Endothelial cell of umbilical vein (primary cell): ENCODE measurements around the gene MAP1S. TPM values are rescaled to one million over a fixed set of nuclear protein-coding genes. Genes with fewer than 3 reads are reported as not detected.

Experiments
- BruUV-seq: library from RNA; stranded (reverse); fragments of 400-500 nt; replicated peaks from 2 replicates; lab custom pipeline; 2021; lab: Mats Ljungman, UMichigan
- CTCF ChIA-PET: fragments of 300-600, 350-600 bp; sonication (Branson Sonifier 250); formaldehyde crosslinking; loops from one replicate; lab custom pipeline; 2021; ENCODE audit warnings: antibody characterized with exemption, inconsistent platforms; lab: Charles Lee
- POLR2A ChIA-PET: fragments of 300-600, 350-600 bp; sonication (Branson Sonifier 250); formaldehyde crosslinking; loops from one replicate; lab custom pipeline; 2021; ENCODE audit warnings: antibody characterized with exemption, inconsistent platforms; lab: Charles Lee
- DNase-seq: peaks from one replicate; pipeline ENCODE4 v3.0.0-alpha.2; 2011; ENCODE audit warnings: low read depth, low spot score
- FAIRE-seq: peaks from 2 replicates; lab custom pipeline; 2011; peaks lifted over from hg19 to GRCh38; lab: Jason Lieb, UNC
- H2AFZ ChIP-seq: 2 replicates; pipeline ENCODE4 v1.6.0; 2012; ENCODE audit warnings: low read depth, low read length, control low read depth, inconsistent platforms
- H3K27ac ChIP-seq: 2 replicates; pipeline ENCODE4 v1.5.1; 2011; ENCODE audit warnings: low read depth, mild to moderate bottlenecking, control low read depth, low read length, moderate library complexity; ENCODE audit not compliant: insufficient read depth
- H3K27me3 ChIP-seq, 2 experiments: 2 replicates each; pipeline versions ENCODE4 v1.6.0 to v1.6.1; 2011; ENCODE audit warnings: low read length in 2 of 2, mixed read lengths in 1 of 2; ENCODE audit not compliant: control insufficient read depth in 2 of 2, insufficient read depth in 2 of 2
- H3K36me3 ChIP-seq, 2 experiments: 2 replicates in 1 of 2; 3 replicates in 1 of 2; pipeline ENCODE4 v1.5.1; 2011; ENCODE audit warnings: low read length in 2 of 2, mild to moderate bottlenecking in 1 of 2, moderate library complexity in 1 of 2; ENCODE audit not compliant: control insufficient read depth in 2 of 2, insufficient read depth in 2 of 2; ENCODE audit errors: extremely low read depth in 1 of 2
- H3K4me1 ChIP-seq: 3 replicates; pipeline ENCODE4 v1.5.1; 2011; ENCODE audit warnings: mild to moderate bottlenecking, low read length; ENCODE audit not compliant: control insufficient read depth, insufficient read depth; ENCODE audit errors: extremely low read depth
- H3K4me2 ChIP-seq: 2 replicates; pipeline ENCODE4 v1.6.1; 2011; ENCODE audit warnings: low read length, control low read depth, mixed read lengths; ENCODE audit not compliant: insufficient read depth
- H3K4me3 ChIP-seq, 3 experiments: fragments of 200-600 bp in 1 of 3; sonication (generic), shearing (Covaris generic) in 1 of 3; replicated peaks in 1 of 3; 2 replicates each; pipeline ENCODE4 v1.5.1; 2011 to 2016; ENCODE audit warnings: control low read depth in 3 of 3, low read length in 3 of 3, mild to moderate bottlenecking in 2 of 3, inconsistent platforms in 1 of 3, low read depth in 1 of 3, moderate library complexity in 1 of 3; ENCODE audit not compliant: insufficient read depth in 1 of 3
- H3K79me2 ChIP-seq: 2 replicates; pipeline ENCODE4 v1.6.0; 2012; ENCODE audit warnings: low read length, inconsistent platforms; ENCODE audit not compliant: control insufficient read depth, insufficient read depth
- H3K9ac ChIP-seq: replicated peaks from 2 replicates; pipeline ENCODE3; 2011; ENCODE audit warnings: low read length, control low read depth; ENCODE audit not compliant: insufficient read depth; ENCODE audit errors: extremely low read depth
- H3K9me1 ChIP-seq: replicated peaks from 3 replicates; pipeline ENCODE4 v1.6.0; 2011; ENCODE audit warnings: mild to moderate bottlenecking, low read length; ENCODE audit not compliant: control insufficient read depth, insufficient read depth; ENCODE audit errors: extremely low read depth
- H3K9me3 ChIP-seq: replicated peaks from 2 replicates; pipeline ENCODE4 v1.5.1; 2012; ENCODE audit warnings: low read length, inconsistent platforms; ENCODE audit not compliant: control insufficient read depth, insufficient read depth
- H4K20me1 ChIP-seq: replicated peaks from 2 replicates; pipeline ENCODE3; 2011; ENCODE audit warnings: mild to moderate bottlenecking, low read length; ENCODE audit not compliant: control insufficient read depth, insufficient read depth; ENCODE audit errors: extremely low read depth
- CTCF ChIP-seq, 2 donors: IDR thresholded peaks; 1 replicate in 1 of 2; 2 replicates in 1 of 2; pipeline ENCODE4 v1.5.1; 2011; ENCODE audit warnings: low read length in 2 of 2, mild to moderate bottlenecking in 2 of 2, moderate library complexity in 2 of 2, control low read depth in 1 of 2, inconsistent platforms in 1 of 2, low read depth in 1 of 2; ENCODE audit not compliant: insufficient read depth in 1 of 2; ENCODE audit errors: extremely low read depth in 1 of 2
- EZH2 ChIP-seq: IDR thresholded peaks from 2 replicates; pipeline ENCODE4 v1.6.1; 2012; ENCODE audit warnings: borderline replicate concordance, low read depth, mild to moderate bottlenecking, moderate library complexity, low read length, inconsistent platforms; ENCODE audit not compliant: severe bottlenecking
- FOS ChIP-seq: IDR thresholded peaks from 2 replicates; pipeline ENCODE4 v1.6.1; 2011; ENCODE audit warnings: mild to moderate bottlenecking, low read length, moderate library complexity, borderline replicate concordance; ENCODE audit not compliant: insufficient read depth
- GATA2 ChIP-seq: IDR thresholded peaks from 2 replicates; pipeline ENCODE4 v1.7.0; 2011; ENCODE audit warnings: low read depth, mild to moderate bottlenecking, moderate library complexity, mixed read lengths, low read length; ENCODE audit not compliant: insufficient read length, insufficient read depth
- JUN ChIP-seq: IDR thresholded peaks from 2 replicates; pipeline ENCODE4 v1.6.1; 2011; ENCODE audit warnings: borderline replicate concordance, low read depth; ENCODE audit not compliant: insufficient read length, insufficient read depth
- MAX ChIP-seq: IDR thresholded peaks from 2 replicates; pipeline ENCODE4 v1.6.1; 2011; ENCODE audit not compliant: insufficient read depth, insufficient read length
- MYC ChIP-seq: IDR thresholded peaks from one replicate; pipeline ENCODE4 v1.6.1; 2011; ENCODE audit warnings: mild to moderate bottlenecking, low read depth, low read length
- POLR2A ChIP-seq: IDR thresholded peaks from 2 replicates; pipeline ENCODE4 v1.6.1; 2012; ENCODE audit warnings: low read depth, mild to moderate bottlenecking, control low read depth, low read length
- POLR2AphosphoS5 ChIP-seq: IDR thresholded peaks from 2 replicates; pipeline ENCODE4 v1.6.1; 2012; ENCODE audit warnings: low read depth, mild to moderate bottlenecking, control low read depth, low read length, moderate library complexity; ENCODE audit not compliant: insufficient read depth
- dilution Hi-C: fragments of 300-500 bp; cut with MboI; formaldehyde crosslinking; loops from one replicate; pipeline ENCODE4 v1.15.0; 2019; ENCODE audit warnings: low sequenced_read_pairs; ENCODE audit not compliant: extremely low pct_ligation_motif_present
- intact Hi-C: fragments of 100-400 bp; cut with micrococcal nuclease; formaldehyde crosslinking; loops from one replicate; pipeline ENCODE4 v1.10.0; 2022
- polyA plus RNA-seq, 4 experiments: library from polyadenylated mRNA; depleted of rRNA in 3 of 4; stranded (reverse) in 3 of 4; unstranded in 1 of 4; fragments of >200 nt; gene quantifications; 2 replicates each; pipeline versions ENCODE4 v1.2.1 to v1.2.3, GENCODE V29; 2011 to 2012; ENCODE audit warnings: missing spikeins in 1 of 4
- total RNA-seq: library from RNA; stranded (reverse); gene quantifications from 2 replicates; pipeline ENCODE4 v1.2.3, GENCODE V29; 2021

MAP1S gene
- total and polyA plus RNA-seq, 2 donors (not counting 3 experiments of a cell fraction or from before 2014, with no cell fraction given), result 94.8 to 143 TPM

GRCh38 chr19:17758515-17758914 is 39.2 kb downstream of the MAP1S start:
- H3K9me3 ChIP-seq, result no peaks in the 10 kb centered on the region
- intact Hi-C loops, result no loop called here
- no peaks in the 10 kb centered on the region for H3K27me3 ChIP-seq
- no peaks in the 10 kb centered on the region for H3K36me3 ChIP-seq
- dilution Hi-C loops, result no loop called here
- H3K4me1 ChIP-seq, result peaks cover 3% of the 10 kb centered on the region
- H3K9ac ChIP-seq, result no peak overlapping the region
- BruUV-seq, result no TSS peak
- no peak overlapping the region for H3K4me2 ChIP-seq
- FAIRE-seq (no peak), DNase-seq (no peak)
- no peaks in the 10 kb centered on the region for H3K9me1 ChIP-seq
- ChIA-PET POLR2A (no interaction called here), CTCF (interaction anchor here (0.9 to 1.6 kb wide), 3 partner anchors 8 to 209 kb away, joined by 3 to 7 read pairs (median 4); no protein-coding TSS in a partner anchor)
- H4K20me1 ChIP-seq, result no peaks in the 10 kb centered on the region
- no peak overlapping the region for H2AFZ ChIP-seq
- no peaks in the 10 kb centered on the region for H3K79me2 ChIP-seq
- no peak for TF ChIP-seq MYC
- TF ChIP-seq GATA2, result no peak
- TF ChIP-seq EZH2, result no peak
- no peak for TF ChIP-seq POLR2AphosphoS5
- no peak for TF ChIP-seq JUN
- no peak for TF ChIP-seq CTCF (IDR thresholded peaks at IDR 0.05; ENCODE audit: extremely low read depth in 1 of 2, insufficient read depth in 1 of 2, low read depth in 1 of 2, low read length in 2 of 2)
- no peak for TF ChIP-seq MAX
- no peak for TF ChIP-seq POLR2A
- TF ChIP-seq FOS, result no peak
- H3K4me3 ChIP-seq, result no peak overlapping the region
- H3K27ac ChIP-seq, result no peak overlapping the region
